HL-60/S4 (cell line): Measurements from ENCODE around the gene CCDC33.

Source experiments
- in situ Hi-C: fragments of 300-500 bp; cut with MboI; formaldehyde crosslinking; loops from 2 replicates; pipeline ENCODE4 v1.14.3; 2022; ENCODE audit warnings: low sequenced_read_pairs

The CCDC33 gene

DNA sequence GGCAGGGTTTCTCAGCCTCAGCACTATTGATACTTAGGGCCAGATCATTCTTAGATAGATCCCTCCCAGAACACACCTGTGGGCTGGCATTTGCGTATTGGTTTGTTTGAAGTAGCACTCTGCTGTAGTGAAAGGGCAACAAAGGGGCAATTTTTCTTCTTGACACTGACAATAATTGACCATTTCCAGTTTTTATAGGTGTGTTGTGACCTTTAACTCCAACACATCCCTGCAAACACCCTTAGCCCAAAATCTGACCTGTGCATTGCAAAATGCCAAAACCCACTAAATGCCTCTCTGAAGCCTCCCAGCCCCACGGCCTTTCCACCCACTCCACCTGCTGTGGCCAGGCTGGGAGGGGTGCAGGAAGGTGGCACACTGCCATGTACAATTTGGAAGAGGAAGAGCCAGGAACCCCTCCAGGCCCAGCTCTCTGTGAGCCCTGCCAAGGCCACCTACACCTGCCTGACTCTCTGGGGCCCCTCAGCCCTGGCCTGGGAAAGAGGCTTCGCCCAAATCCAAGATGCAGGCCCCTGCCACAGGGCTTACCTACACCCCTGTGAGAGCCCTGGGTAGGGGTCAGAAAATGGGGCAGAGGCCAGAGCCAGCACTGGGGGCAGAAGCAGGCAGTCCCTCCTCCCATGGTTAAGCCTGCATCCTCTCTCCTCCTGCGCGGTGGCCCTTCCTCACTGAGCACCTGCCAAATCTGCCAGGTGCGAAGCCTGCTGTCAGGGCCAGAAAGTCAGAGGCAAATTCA, 140.9 kb downstream of the CCDC33 start:
- in situ Hi-C loops, result loop anchor here (10.0 to 25.0 kb wide), 2 partner anchors 388 to 585 kb away; partner anchors contain the start of gene RPP25

DNA sequence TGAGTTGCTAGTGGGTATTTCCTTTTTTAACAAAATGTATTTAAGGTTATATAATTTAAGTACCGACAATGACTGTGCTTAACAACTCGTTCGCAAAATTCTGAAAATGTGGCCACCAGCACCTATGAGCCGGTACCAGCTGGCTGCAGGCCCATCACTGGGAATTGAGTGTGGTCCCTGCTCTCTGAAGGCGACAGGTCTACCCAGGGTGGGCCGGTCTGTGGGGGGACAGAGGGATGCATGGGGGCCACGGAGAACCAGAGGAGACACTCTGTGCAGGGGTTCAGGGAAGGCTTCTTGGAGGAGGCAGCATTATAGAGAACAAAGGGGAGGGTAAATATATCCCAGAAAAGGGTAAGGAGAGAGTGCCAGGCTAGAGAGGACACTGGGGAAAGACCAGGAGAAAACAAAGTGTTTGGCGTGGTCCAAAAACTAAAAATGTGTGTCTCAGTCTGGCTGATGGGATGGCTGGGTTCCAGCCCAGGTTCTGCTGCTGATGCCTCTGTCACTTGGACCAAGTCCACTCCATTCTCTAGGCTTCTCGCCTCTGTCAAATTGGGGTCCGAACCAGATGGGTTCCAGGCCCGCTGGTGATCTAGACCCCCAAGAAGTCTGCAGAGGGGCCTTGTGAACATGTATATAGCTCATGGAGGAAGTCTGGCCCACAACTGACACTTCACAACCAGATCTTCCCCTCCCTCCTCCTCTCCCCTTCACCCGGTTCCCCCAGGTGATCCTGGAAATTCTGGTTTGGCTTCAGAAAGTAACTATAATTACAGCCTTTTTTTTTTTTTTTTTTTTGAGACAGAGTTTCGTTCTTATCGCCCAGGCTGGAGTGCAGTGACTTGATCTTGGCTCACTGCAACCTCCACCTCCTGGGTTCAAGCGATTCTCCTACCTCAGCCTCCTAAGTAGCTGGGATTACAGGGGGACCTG, 142.0 kb downstream of the CCDC33 start:
- in situ Hi-C loops, result loop anchor here (10.0 to 25.0 kb wide), 2 partner anchors 387 to 584 kb away; partner anchors contain the start of gene RPP25

DNA sequence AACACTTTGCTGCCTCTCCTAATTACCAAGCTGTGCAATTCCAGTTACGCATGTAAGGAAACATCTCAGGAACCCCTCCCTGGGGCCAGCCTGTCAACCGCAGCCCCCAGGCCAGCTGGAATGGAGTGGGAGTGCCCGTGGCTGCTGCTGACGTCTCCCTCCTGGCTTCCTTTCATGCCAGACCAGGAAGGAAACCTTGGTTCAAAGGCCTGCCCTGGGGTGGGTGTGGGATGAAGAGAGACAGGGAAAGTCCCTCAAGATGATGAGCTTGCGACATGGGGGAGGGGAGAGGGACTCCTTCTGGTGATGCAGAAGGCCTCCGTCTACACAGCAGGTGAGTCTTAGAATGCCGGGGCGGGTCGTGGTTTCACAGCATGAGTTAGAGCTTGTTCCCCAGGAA, 142.7 kb downstream of the CCDC33 start:
- in situ Hi-C loops, result loop anchor here (10.0 to 25.0 kb wide), 2 partner anchors 386 to 583 kb away; partner anchors contain the start of gene RPP25

DNA sequence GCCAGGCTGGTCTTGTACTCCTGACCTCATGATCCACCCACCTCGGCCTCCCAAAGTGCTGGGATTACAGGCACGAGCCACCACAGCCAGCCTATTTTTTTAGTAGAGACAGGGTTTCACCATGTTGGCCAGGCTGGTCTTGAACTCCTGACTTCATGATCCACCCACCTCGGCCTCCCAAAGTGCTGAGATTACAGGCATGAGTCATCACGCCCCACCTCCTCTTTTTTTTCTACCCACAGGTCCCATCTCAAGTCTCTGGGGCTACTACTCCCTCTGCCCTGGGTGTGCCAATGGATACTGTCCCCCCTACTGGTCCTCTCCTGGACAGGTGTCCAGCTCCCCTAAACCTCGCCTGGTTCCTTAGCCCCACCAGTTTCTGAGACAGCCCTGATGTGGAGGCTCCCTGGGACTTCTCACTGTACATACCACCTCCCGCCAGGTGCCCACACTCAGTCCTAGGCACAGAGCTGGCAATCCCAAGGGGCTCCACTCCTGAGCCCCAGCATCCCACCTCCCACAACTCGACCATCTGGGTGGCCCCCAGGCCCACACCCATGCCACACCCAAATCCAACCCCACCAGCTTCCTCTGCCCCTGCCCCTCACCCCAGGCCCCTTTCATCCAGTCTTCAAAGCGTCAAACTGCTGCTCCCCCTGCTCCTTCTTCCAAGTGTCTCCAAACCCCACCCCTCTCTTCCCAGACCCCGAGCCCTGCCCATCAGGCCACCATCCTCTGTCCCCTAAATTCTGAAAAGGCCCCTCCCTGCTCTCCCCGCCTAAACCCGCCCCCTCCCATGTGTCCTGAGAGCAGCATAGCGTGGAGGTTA, 144.4 kb downstream of the CCDC33 start:
- in situ Hi-C loops, result loop anchor here (5.0 to 25.0 kb wide), 3 partner anchors 57 to 582 kb away; partner anchors contain the start of gene RPP25

DNA sequence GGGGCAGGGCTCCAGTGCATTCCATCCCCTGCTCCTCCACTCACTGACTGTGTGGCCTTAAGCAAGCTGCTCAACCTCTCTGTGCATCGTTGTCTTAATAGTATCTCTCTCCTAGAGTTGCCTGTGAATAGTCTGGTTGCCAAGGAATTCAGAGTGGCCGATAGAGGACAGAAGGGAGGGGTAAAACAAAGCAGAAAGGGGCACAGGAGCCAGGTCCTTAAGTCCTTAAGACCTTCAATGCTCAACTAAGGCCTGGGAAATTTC, 145.0 kb downstream of the CCDC33 start:
- in situ Hi-C loops, result loop anchor here (5.0 to 25.0 kb wide), 3 partner anchors 56 to 581 kb away; partner anchors contain the start of gene RPP25

DNA sequence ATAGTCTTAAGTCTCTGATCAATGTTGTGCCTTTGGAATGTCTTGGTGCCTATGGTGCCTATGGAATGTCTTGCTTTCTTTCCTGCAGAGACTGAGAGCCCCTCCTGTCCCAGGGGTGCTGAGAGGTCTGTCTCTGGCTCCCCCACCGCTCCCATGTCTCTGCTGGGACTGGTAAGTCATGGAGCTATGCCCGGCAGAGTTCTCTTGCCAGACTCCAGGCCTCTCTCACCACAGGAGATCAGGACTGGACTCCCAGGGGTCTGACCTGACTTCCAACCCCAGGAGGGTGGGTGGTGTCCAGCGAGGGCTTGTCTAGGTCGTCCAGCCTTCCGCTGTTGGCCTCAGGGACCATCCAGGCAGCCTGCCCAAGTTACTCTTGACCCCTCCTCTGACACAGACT, 145.4 kb downstream of the CCDC33 start:
- in situ Hi-C loops, result loop anchor here (5.0 to 25.0 kb wide), 3 partner anchors 56 to 581 kb away; partner anchors contain the start of gene RPP25

DNA sequence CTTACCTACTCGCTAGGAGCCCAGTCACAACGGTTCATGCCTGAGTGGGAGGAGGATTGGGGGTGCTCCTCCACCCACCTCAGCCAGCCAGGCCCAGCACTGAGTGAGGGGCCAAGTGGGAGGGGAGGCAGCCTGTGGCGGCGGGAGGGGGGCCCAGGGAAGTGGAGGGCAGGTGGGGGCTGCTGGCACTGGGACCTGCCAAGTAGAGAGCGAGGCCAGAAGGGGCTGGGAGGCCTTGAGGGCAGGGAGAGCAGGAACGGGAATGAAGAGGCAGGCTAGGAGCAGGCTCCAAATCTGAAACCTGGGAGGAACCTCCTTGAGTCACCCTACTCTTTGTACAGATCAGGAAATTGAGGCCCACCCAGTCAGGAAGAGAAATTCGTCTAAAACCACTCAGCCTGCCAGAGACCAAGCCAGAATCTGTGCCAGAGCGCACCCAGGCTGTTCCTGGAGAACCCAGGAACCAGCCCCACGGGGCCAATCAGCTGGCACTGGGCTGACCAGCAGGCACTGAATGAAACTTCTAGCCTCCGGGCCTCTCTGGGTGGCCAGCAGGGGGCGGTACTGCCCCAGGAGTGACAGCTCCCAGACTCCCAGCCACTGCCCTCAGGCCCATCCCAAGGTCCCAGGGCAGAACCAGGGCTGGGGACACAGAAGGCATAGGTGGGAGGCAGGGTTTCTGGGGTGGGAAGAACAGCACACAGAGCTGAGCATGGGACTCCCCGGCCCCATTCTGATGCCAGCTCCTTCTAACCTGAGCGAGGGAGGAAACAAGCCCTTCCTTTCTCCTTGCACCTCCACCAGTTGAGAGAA, 146.1 kb downstream of the CCDC33 start:
- in situ Hi-C loops, result loop anchor here (5.0 to 25.0 kb wide), 3 partner anchors 55 to 580 kb away; partner anchors contain the start of gene RPP25

DNA sequence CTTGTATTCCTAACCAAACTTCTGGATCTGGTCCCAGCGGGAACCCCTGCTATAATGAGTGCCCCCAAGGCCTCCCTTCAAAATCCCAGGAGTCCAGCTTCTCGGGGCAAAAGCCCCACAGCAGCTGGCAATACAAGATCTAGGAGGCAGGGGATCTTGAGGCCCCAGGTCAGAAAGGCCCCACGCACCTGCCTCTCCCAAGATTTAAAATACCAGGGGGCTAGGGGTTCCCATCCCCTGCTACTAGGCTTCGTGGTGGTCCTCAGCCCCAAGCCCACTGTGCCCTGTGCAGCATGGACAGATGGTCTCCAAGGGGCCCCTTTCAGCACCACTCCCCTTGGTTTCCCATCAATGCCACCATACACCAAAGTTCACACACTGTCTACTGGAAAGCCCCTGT, 147.2 kb downstream of the CCDC33 start:
- in situ Hi-C loops, result loop anchor here (5.0 to 25.0 kb wide), 3 partner anchors 54 to 579 kb away; partner anchors contain the start of gene RPP25

DNA sequence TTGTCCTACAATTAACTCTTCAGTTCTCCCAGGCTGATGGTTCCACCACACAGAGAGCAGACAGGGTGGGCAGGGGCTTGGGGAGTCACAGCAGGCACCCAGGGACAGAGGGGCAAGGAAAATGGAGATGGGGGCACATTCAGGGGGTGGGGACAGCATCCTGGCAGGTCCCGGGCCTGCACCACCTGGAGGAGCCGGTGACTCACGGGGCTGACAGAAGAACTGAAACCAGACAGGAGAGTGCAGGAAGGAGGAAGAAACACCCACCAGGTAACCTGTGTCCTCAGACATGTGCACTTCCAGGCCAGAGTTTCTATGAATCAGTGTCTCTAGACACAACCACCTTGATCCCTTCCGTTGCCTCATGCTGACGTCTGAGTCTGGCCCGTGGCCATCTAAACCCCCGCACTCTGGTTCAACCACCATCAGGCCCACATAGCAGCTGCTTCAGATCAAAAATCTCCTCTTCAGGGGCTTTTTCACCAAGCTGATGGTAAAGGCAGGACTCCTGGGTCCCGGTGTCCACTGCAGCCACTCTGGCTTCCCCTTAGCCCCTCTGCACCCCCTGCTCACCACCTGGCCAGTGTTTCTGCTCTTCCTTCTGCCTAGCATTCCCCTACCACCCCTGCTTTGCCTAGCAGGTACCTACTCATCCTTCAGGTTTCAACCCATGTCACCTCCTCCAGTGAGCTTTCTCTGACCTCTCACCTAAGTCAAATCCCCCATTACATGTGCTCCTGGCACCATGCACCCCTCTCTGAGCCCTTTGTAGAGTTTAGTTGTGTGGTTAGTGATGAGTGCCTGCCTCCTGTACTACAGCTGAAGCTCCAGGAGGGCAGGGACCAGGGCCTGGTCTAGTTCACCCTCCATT, 147.8 kb downstream of the CCDC33 start:
- in situ Hi-C loops, result loop anchor here (5.0 to 25.0 kb wide), 3 partner anchors 53 to 578 kb away; partner anchors contain the start of gene RPP25

DNA sequence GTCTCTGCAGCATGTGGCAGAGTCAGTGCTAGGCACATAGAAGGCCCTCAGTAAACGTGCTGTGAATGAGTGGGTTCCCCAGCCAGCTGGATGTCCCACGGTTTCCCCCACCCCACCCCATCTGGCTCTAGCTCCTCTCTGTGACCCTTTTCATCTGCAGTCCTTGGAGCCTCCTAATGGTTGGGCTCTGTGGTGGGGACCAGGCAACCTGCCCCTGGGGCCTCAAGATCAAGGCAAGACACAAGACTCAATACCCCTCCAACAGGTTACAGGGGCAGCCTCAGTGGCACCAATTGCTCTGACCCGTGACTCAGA, 148.4 kb downstream of the CCDC33 start:
- in situ Hi-C loops, result loop anchor here (5.0 to 25.0 kb wide), 3 partner anchors 53 to 578 kb away; partner anchors contain the start of gene RPP25

DNA sequence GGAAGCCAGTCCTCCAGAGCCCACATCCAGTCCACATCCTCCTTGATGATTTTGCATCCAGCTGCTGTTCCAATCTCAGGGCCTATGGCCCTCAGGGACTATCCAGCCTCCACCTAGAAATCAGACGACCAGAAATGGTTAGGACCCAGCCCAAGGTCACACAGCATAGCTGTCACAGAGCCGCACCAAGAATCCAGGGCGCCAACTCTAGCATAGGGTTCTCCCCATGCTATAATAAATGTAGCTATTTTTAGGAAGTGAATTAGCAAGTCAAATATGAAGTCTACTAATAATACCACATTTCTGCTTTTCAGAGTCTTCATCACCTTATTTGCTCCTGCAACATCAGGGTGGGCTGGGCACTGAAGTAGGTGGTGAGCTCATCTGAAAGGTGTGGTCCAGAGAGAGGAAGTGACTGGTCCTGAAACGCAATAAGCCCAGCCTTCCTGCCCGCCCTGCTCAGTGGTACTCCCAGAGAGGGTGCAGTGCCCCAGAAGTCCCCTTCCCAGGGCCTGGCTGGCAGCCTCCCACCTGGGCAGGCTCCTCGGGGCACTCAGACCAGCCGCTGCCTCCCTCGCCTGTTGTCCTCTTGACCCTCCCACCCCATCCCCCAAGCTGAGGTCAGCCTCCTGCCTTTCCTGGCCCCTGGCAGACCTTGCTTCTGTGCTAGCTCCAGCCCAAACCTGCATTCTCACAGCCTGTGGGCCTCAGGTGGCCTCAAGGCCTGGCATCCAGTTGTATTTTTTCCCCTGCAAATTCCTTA, 148.9 kb downstream of the CCDC33 start:
- in situ Hi-C loops, result loop anchor here (5.0 to 25.0 kb wide), 3 partner anchors 52 to 577 kb away; partner anchors contain the start of gene RPP25

DNA sequence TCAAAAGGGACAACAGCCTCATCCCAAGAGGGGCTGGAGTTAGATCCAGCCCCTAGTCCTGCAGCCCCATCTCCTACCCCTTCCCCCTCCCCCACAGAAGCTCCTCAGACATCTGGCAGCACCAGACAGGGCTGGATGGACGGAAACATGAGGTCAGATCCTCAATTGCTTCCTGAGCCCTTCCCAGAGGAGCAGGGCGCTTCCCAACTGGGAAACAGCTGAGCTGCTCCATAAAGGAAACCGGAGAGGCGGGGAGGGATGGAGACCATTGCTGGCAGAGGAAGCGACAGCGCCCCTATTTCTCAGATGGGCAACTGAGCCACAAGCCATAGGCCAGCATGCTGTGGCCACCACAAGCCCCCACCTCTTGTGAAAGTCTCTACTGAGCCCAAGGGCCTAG, 149.6 kb downstream of the CCDC33 start:
- in situ Hi-C loops, result loop anchor here (10.0 to 25.0 kb wide), 2 partner anchors 239 to 577 kb away; partner anchors contain the start of gene RPP25
